Loucy (cell line): ENCODE results near the gene GAK.

Experiments used
- CTCF ChIP-seq: fragments of 200-600 bp; sonication (generic); conservative IDR thresholded peaks from 2 replicates; pipeline ENCODE4 v1.5.1; 2014; ENCODE audit warnings: mild to moderate bottlenecking, antibody characterized with exemption, low read length
- EZH2phosphoT487 ChIP-seq: fragments of 200-600 bp; IDR thresholded peaks from 2 replicates; pipeline ENCODE4 v1.6.1; 2018; ENCODE audit warnings: antibody characterized with exemption, mild to moderate bottlenecking, moderate library complexity, borderline replicate concordance

- no peak for TF ChIP-seq CTCF
- no peak for TF ChIP-seq EZH2phosphoT487
These were observed 71.6 kb downstream of the GAK start for GRCh38 chr4:860561-860960.
